Measurements from ENCODE around the gene CDH13.

CDH13 gene

GRCh38 chr16:82736224-82736623 is 109.5 kb downstream of the CDH13 start:
- FAIRE-seq, result no peak
- DNase-seq (ENCODE audit: low spot score), result no peak

- DNase-seq (ENCODE audit: low spot score), result no peak
- no peak for FAIRE-seq
Measured at GRCh38 chr16:82738699-82739098, 111.9 kb downstream of the CDH13 start.

- FAIRE-seq (no peak), DNase-seq (ENCODE audit: low spot score) (no peak)
Measured at GRCh38 chr16:82741073-82741615, 114.4 kb downstream of the CDH13 start.

GRCh38 chr16:82744958-82745357 is 118.2 kb downstream of the CDH13 start:
- FAIRE-seq (no peak), DNase-seq (ENCODE audit: low spot score) (no peak)

- no peak for FAIRE-seq
Measured at GRCh38 chr16:82748026-82748425, 121.3 kb downstream of the CDH13 start.

GRCh38 chr16:82750068-82750467 is 123.3 kb downstream of the CDH13 start:
- DNase-seq (ENCODE audit: low spot score), result no peak
- no peak for FAIRE-seq

More at GRCh38 chr16:82748026-82748425, 121.3 kb downstream of the CDH13 start:
- no peak for DNase-seq (ENCODE audit: low spot score)

GRCh38 chr16:82751020-82751419 is 124.3 kb downstream of the CDH13 start:
- FAIRE-seq (no peak), DNase-seq (ENCODE audit: low spot score) (no peak)

- DNase-seq (ENCODE audit: low spot score), result no peak
- no peak for FAIRE-seq
Measured at GRCh38 chr16:82752172-82752571, 125.4 kb downstream of the CDH13 start.

- FAIRE-seq, result no peak
- DNase-seq (ENCODE audit: low spot score), result no peak
Measured at GRCh38 chr16:82753821-82754220, 127.1 kb downstream of the CDH13 start.

GRCh38 chr16:82754716-82755513 is 128.1 kb downstream of the CDH13 start:
- DNase-seq (ENCODE audit: low spot score) (no peak), FAIRE-seq (no peak)

GRCh38 chr16:82755570-82756282 is 129.0 kb downstream of the CDH13 start:
- FAIRE-seq, result no peak
- DNase-seq (ENCODE audit: low spot score), result no peak

- FAIRE-seq, result no peak
Measured at GRCh38 chr16:82756283-82756599, 129.5 kb downstream of the CDH13 start.

GRCh38 chr16:82758406-82758805 is 131.6 kb downstream of the CDH13 start:
- DNase-seq (ENCODE audit: low spot score), result no peak
- no peak for FAIRE-seq

More at GRCh38 chr16:82756283-82756599, 129.5 kb downstream of the CDH13 start:
- no peak for DNase-seq (ENCODE audit: low spot score)

GRCh38 chr16:82758904-82759303 is 132.1 kb downstream of the CDH13 start:
- DNase-seq (ENCODE audit: low spot score) (no peak), FAIRE-seq (no peak)

- FAIRE-seq, result no peak
- no peak for DNase-seq (ENCODE audit: low spot score)
Measured at GRCh38 chr16:82761236-82761635, 134.5 kb downstream of the CDH13 start.

- FAIRE-seq (no peak), DNase-seq (ENCODE audit: low spot score) (no peak)
Measured at GRCh38 chr16:82761858-82762257, 135.1 kb downstream of the CDH13 start.

- FAIRE-seq (no peak), DNase-seq (ENCODE audit: low spot score) (no peak)
Measured at GRCh38 chr16:82763371-82763770, 136.6 kb downstream of the CDH13 start.

GRCh38 chr16:82767198-82767597 is 140.4 kb downstream of the CDH13 start:
- DNase-seq (ENCODE audit: low spot score) (no peak), FAIRE-seq (no peak)

- DNase-seq (ENCODE audit: low spot score) (no peak), FAIRE-seq (no peak)
Measured at GRCh38 chr16:82767808-82768207, 141.0 kb downstream of the CDH13 start.

- DNase-seq (ENCODE audit: low spot score) (no peak), FAIRE-seq (no peak)
Measured at GRCh38 chr16:82769845-82770244, 143.1 kb downstream of the CDH13 start.

- DNase-seq (ENCODE audit: low spot score) (no peak), FAIRE-seq (no peak)
Measured at GRCh38 chr16:82772215-82772614, 145.4 kb downstream of the CDH13 start.

- DNase-seq (ENCODE audit: low spot score), result no peak
- FAIRE-seq, result no peak
Measured at GRCh38 chr16:82773018-82773417, 146.2 kb downstream of the CDH13 start.

Data from RCC 7860 (cell line).